Esophagus squamous epithelium (tissue), 4 donors: ENCODE measurements around the gene OAF.

Source experiments
- CTCF ChIP-seq, 6 experiments: fragments of 450-650 bp in 4 of 6; fragments of 200-600 bp in 2 of 6; sonication (generic) in 2 of 6; IDR thresholded peaks; one replicate each; pipeline ENCODE4 v1.5.1; 2016 to 2019; ENCODE audit warnings: antibody characterized with exemption in 6 of 6, mild to moderate bottlenecking in 4 of 6, moderate library complexity in 4 of 6
- POLR2A ChIP-seq, 4 donors: fragments of 450-650 bp; IDR thresholded peaks; one replicate each; pipeline ENCODE4 v1.6.1; 2017; ENCODE audit warnings: antibody characterized with exemption in 4 of 4, mild to moderate bottlenecking in 4 of 4, moderate library complexity in 3 of 4

GRCh38 chr11:120261931-120262330, 51.1 kb downstream of the OAF start:
- TF ChIP-seq CTCF (IDR thresholded peaks at IDR 0.05) (no peak), POLR2A (IDR thresholded peaks at IDR 0.05) (no peak)
